GM18861 (cell line): Measurements from ENCODE around the gene C1orf21.
"Not testable (repeated sequence)": the region's sequence is repeated elsewhere in the genome, so short reads cannot be mapped to it uniquely, and the experiment has no call there.

Source experiments
- ATAC-seq: cut with Tn5 transposase; IDR thresholded peaks from one replicate; pipeline ENCODE4 v1.9.1; 2021; ENCODE audit not compliant: unreplicated experiment

C1orf21 gene, protein sequence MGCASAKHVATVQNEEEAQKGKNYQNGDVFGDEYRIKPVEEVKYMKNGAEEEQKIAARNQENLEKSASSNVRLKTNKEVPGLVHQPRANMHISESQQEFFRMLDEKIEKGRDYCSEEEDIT

GRCh38 chr1:184386312-184387068, at the start of gene C1orf21:
Gene C1orf21 (plus strand): TSS chr1:184387029. CDS start chr1:184477510, 90,481 bp downstream.
- no peak for ATAC-seq

- not testable (repeated sequence) for ATAC-seq
Measured at GRCh38 chr1:184337865-184338264, 49.0 kb upstream of the C1orf21 start.

DNA sequence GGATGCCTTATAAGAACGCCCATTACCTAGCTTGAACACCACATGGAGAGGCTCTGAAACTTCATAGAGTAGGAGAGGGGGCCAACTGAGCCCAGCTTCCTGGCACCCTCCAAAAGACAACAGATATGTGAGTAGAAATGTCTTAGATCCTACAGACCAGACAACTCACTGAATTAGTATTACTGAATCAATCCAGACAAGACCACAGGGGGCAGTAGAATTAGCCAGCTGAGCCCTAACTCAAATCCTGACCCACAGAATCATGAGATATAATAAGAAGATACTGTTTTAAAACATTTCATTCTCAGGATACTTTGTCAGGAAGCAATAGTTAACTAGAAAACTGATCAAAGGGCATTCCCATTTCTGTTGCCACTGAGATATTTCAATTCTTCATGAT, 45.8 kb upstream of the C1orf21 start:
- ATAC-seq, result no peak

DNA sequence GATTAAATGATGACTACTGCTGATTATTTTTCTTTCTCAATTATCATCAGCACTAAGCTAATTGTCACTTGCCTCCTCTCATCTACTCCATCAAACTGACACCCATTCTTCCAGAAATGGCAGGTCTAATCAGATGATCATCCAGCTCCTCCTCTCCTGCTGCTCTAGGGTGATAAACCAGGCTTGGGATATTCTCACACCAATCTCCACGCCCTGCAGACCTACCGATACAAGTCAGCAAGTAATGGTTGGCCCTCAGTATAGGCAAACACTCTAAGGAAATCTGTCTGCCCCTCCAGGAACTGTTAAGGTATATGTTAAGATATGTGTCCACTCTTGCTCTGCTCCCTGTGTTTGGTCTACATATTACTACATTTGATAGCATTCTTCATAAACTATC, 36.3 kb upstream of the C1orf21 start:
- ATAC-seq, result no peak

- ATAC-seq, result no peak
Measured at GRCh38 chr1:184351416-184351975, 35.3 kb upstream of the C1orf21 start.

- no peak for ATAC-seq
Measured at GRCh38 chr1:184352776-184353175, 34.1 kb upstream of the C1orf21 start.

DNA sequence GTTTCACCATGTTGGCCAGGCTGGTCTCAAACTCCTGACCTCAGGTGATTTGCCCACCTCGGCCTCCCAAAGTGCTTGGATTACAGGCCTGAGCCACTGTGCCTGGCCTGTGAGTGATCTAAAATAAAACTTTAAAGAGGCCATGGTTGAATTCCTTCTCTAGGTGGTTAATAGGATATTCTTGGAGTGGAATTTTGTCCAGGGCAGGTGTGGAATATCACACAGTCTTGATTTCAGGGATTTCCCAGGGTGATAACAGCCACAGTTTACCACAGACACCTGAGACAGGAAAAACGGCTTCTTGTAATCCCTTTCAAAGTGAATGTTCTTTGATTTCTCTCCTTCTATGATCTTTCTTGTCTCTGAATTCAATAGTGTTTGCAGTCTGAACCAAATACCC, 32.1 kb upstream of the C1orf21 start:
- no peak for ATAC-seq

DNA sequence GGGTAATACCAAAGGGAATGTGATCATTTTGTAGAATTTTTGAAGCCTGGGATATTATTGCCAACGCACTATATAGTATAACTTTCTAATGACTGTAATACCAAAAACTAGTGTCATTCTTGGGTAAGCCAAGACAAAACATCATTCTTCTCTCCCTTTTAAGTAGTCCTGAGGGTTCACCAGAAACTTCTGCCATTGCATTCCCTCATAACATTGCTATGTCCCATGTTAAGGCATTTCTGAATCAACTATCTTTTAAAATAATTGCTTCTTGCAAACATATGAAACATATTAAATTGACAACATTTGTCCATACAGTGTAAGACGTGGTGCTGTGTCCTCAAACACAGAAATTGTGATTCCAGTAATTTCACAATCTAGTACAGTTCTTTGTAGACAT, 29.9 kb upstream of the C1orf21 start:
- ATAC-seq, result no peak

- ATAC-seq, result no peak
Measured at GRCh38 chr1:184358256-184358655, 28.6 kb upstream of the C1orf21 start.

GRCh38 chr1:184359909-184360308, 26.9 kb upstream of the C1orf21 start:
- no peak for ATAC-seq

- ATAC-seq, result no peak
Measured at GRCh38 chr1:184362876-184363275, 24.0 kb upstream of the C1orf21 start.

DNA sequence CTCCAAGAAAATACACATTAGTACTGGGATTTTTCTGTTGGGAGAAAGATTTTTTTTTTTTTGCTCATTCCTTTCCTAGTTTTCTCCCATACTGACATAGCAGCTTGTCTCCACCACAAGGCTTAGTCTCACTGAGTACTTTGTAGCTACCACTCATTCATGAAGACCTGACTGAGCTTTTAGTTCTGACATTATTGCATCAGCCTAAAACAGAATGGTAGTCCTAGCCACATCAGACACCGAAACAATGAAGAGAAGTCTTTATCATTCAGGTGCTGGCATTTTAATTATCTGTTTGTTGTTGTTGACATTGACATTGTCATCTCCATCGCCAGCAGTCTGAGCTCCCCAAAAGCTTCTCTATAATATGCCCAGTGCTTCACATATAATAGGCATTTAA, 21.1 kb upstream of the C1orf21 start:
- ATAC-seq, result no peak

- no peak for ATAC-seq
Measured at GRCh38 chr1:184366997-184367396, 19.8 kb upstream of the C1orf21 start.

- no peak for ATAC-seq
Measured at GRCh38 chr1:184367427-184368038, 19.3 kb upstream of the C1orf21 start.

DNA sequence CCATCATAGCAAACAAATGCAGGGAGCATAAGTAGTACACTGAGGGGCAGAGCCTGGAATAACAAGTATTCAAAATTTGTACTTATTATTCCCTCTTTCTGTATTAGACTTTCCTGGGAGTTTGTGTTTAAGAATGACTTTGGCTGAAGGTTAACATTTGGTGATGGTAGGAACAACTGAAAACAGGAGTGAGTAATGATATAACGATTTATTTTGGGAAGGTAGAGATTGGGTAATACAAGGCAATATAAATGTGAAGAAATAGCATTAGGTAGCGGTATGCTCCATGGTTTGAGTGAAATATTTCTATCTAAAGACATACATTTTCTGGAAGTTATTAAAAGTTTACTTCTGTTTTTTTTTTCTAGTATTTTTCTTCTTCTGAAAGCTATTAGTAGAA, 18.5 kb upstream of the C1orf21 start:
- no peak for ATAC-seq

- ATAC-seq, result no peak
Measured at GRCh38 chr1:184370850-184371249, 16.0 kb upstream of the C1orf21 start.

GRCh38 chr1:184373155-184373554, 13.7 kb upstream of the C1orf21 start:
- ATAC-seq, result no peak

- ATAC-seq, result no peak
Measured at GRCh38 chr1:184376369-184376768, 10.5 kb upstream of the C1orf21 start.

DNA sequence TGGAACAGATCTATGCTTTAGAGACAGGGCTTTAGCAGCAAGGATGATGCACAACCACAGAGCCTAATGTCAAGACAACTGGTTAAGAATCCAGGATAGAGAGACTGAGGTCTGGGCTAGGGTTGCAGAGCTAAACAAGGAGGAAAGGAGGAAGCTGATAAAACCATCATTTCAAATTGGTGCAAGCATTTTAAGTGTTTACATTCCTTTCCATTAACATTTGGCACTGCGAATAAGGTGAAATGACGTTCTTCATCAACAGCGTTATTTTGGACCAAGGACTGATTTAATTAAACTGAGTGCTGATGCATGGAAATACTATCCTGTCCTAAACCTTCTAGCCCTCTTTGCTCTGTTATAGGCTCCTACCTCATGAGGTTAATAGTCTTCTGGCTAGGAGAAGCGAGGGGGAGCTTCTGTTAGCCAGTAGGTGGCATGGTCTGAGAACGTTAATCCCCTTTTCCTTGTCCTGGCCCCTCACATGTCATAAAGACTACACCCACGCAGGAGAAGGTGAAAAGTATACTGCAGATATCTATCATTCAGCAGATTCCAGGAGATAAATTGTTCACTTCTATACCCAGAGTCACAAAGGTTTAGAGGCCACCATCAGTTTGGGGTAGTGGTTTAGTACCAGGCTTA, 7.6 kb upstream of the C1orf21 start:
- no peak for ATAC-seq

GRCh38 chr1:184380468-184380867, 6.4 kb upstream of the C1orf21 start:
- ATAC-seq, result no peak

GRCh38 chr1:184383772-184384323, 3.0 kb upstream of the C1orf21 start:
- ATAC-seq, result no peak
